MCF 10A (cell line): ENCODE measurements around the gene PTTG1IP. TPM values are rescaled to one million over a fixed set of nuclear protein-coding genes. Genes with fewer than 3 reads are reported as not detected.
A peak's percentile ranks its signal among the peaks of the same experiment; 100 is the strongest.

ENCODE experiments used
- BruUV-seq: library from RNA; stranded (reverse); fragments of 400-500 nt; replicated peaks from 2 replicates; lab custom pipeline; 2021; lab: Mats Ljungman, UMichigan
- CTCF ChIA-PET: fragments of 300-600 bp; sonication (Branson Sonifier 250); formaldehyde crosslinking; extraction: SDS; loops from one replicate; lab custom pipeline; 2021; ENCODE audit warnings: antibody characterized with exemption, inconsistent platforms; lab: Yijun Ruan, JAX
- POLR2A ChIA-PET: fragments of 300-600, 350-650 bp; sonication (Branson Sonifier 250); formaldehyde crosslinking; extraction: SDS; loops from one replicate; lab custom pipeline; 2020; ENCODE audit warnings: antibody characterized with exemption, inconsistent platforms; lab: Yijun Ruan, JAX
- DNase-seq: peaks from one replicate; pipeline ENCODE4 v3.0.0-alpha.2; 2018; ENCODE audit not compliant: unreplicated experiment
- H3K27ac Mint-ChIP-seq: one replicate; pipeline ENCODE4 v1.8.0; 2022; ENCODE audit warnings: mild to moderate bottlenecking, low read depth, mixed read lengths; ENCODE audit not compliant: unreplicated experiment
- H3K27me3 Mint-ChIP-seq: one replicate; pipeline ENCODE4 v1.8.0; 2022; ENCODE audit warnings: mixed read lengths; ENCODE audit not compliant: insufficient read depth, unreplicated experiment
- H3K36me3 Mint-ChIP-seq: one replicate; pipeline ENCODE4 v1.8.0; 2022; ENCODE audit warnings: mild to moderate bottlenecking, moderate library complexity, mixed read lengths; ENCODE audit not compliant: insufficient read depth, unreplicated experiment
- H3K4me1 Mint-ChIP-seq: one replicate; pipeline ENCODE4 v1.8.0; 2022; ENCODE audit warnings: mixed read lengths; ENCODE audit not compliant: insufficient read depth, unreplicated experiment
- H3K4me3 Mint-ChIP-seq: one replicate; pipeline ENCODE4 v1.8.0; 2022; ENCODE audit warnings: mild to moderate bottlenecking, moderate library complexity, mixed read lengths; ENCODE audit not compliant: unreplicated experiment
- H3K9me3 Mint-ChIP-seq: one replicate; pipeline ENCODE4 v1.8.0; 2022; ENCODE audit warnings: mixed read lengths; ENCODE audit not compliant: unreplicated experiment
- intact Hi-C: fragments of 100-400 bp; cut with micrococcal nuclease; formaldehyde crosslinking; loops from 2 replicates; pipeline ENCODE4 v1.14.1; 2022
- total RNA-seq: library from RNA; stranded (reverse); gene quantifications from 2 replicates; pipeline ENCODE4 v1.2.3, GENCODE V29; 2022
- TF ChIP-seq, protein P1 (sequence below): fragments of 200-600 bp; IDR thresholded peaks from one replicate; pipeline ENCODE4 v1.8.0; 2022; ENCODE audit warnings: antibody characterized with exemption, mild to moderate bottlenecking; ENCODE audit not compliant: unreplicated experiment

The PTTG1IP gene
- total RNA-seq, 1 experiment from 2014 or later, result 338 TPM

GRCh38 chr21:44892536-44893277, 19.2 kb upstream of the PTTG1IP start:
- CTCF ChIA-PET, result interaction anchor here (0.6 to 4.3 kb wide), 15 partner anchors 10 to 85 kb away, joined by 3 to 25 read pairs (median 3); no protein-coding TSS in a partner anchor
- intact Hi-C loops, result loop anchor here (1.0 kb wide), 3 partner anchors 19 to 40 kb away; no protein-coding TSS in a partner anchor
- TF ChIP-seq, protein P1, sequence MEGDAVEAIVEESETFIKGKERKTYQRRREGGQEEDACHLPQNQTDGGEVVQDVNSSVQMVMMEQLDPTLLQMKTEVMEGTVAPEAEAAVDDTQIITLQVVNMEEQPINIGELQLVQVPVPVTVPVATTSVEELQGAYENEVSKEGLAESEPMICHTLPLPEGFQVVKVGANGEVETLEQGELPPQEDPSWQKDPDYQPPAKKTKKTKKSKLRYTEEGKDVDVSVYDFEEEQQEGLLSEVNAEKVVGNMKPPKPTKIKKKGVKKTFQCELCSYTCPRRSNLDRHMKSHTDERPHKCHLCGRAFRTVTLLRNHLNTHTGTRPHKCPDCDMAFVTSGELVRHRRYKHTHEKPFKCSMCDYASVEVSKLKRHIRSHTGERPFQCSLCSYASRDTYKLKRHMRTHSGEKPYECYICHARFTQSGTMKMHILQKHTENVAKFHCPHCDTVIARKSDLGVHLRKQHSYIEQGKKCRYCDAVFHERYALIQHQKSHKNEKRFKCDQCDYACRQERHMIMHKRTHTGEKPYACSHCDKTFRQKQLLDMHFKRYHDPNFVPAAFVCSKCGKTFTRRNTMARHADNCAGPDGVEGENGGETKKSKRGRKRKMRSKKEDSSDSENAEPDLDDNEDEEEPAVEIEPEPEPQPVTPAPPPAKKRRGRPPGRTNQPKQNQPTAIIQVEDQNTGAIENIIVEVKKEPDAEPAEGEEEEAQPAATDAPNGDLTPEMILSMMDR, result peak; percentile 84
- Mint-ChIP-seq H3K9me3 (no peaks in the 10 kb centered on the region), H3K4me1 (peaks cover 6% of the 10 kb centered on the region), H3K27me3 (no peaks in the 10 kb centered on the region), H3K27ac (no peak overlapping the region), H3K36me3 (no peaks in the 10 kb centered on the region), H3K4me3 (no peak overlapping the region)
- POLR2A ChIA-PET, result interaction anchor here (0.5 kb wide), 1 partner anchor 400 kb away, joined by 3 read pairs; no protein-coding TSS in a partner anchor
- no TSS peak for BruUV-seq
- DNase-seq, result peak; percentile 70

- BruUV-seq, result no TSS peak
- Mint-ChIP-seq H3K4me3 (no peak overlapping the region), H3K4me1 (peaks cover 6% of the 10 kb centered on the region), H3K36me3 (no peaks in the 10 kb centered on the region), H3K27me3 (no peaks in the 10 kb centered on the region), H3K9me3 (no peaks in the 10 kb centered on the region), H3K27ac (no peak overlapping the region)
- ChIA-PET CTCF (interaction anchor here (0.7 to 4.3 kb wide), 11 partner anchors 9 to 85 kb away, joined by 3 to 25 read pairs (median 3); no protein-coding TSS in a partner anchor), POLR2A (no interaction called here)
- intact Hi-C loops, result loop anchor here (1.0 kb wide), 3 partner anchors 19 to 40 kb away; no protein-coding TSS in a partner anchor
- DNase-seq, result no peak
- TF ChIP-seq, protein P1, result no peak
Observed at GRCh38 chr21:44892095-44892494, 18.6 kb upstream of the PTTG1IP start.

DNA sequence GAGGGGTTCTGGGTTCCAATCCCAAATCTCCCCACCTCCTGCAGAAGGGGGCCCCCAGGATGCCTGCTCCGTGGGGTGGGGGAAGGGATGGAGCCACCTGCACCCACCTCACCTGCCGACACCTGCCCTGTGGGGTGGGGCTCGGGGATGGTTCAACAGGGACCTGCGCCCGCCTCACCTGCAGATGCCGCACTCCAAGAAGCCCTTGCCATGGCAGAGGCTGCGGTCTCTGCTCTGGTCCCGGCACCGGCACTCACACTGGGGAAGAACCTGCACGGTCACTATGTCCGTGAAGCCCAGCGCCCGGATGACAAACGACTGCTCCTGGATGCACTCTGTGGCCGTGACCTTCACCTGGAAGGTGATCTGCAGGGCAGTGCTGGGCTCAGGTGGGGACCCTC, 18.1 kb upstream of the PTTG1IP start:
- Mint-ChIP-seq H3K27ac (no peak overlapping the region), H3K9me3 (no peaks in the 10 kb centered on the region), H3K4me1 (peaks cover 6% of the 10 kb centered on the region), H3K4me3 (no peak overlapping the region), H3K36me3 (no peaks in the 10 kb centered on the region), H3K27me3 (no peaks in the 10 kb centered on the region)
- no TSS peak for BruUV-seq
- TF ChIP-seq, protein P1, result no peak
- no peak for DNase-seq
- intact Hi-C loops, result loop anchor here (1.0 kb wide), 3 partner anchors 20 to 41 kb away; no protein-coding TSS in a partner anchor
- ChIA-PET CTCF (interaction anchor here (0.7 to 4.3 kb wide), 6 partner anchors 9 to 84 kb away, joined by 3 to 25 read pairs (median 4); no protein-coding TSS in a partner anchor), POLR2A (no interaction called here)

- TF ChIP-seq, protein P1, result no peak
- intact Hi-C loops, result no loop called here
Observed at GRCh38 chr21:44890961-44891541, 17.6 kb upstream of the PTTG1IP start.

More at GRCh38 chr21:44890961-44891541, 17.6 kb upstream of the PTTG1IP start:
- CTCF ChIA-PET, result interaction anchor here (0.9 kb wide), 1 partner anchor 20 kb away, joined by 4 read pairs; no protein-coding TSS in a partner anchor
- H3K4me1 Mint-ChIP-seq, result peaks cover 6% of the 10 kb centered on the region
- no TSS peak for BruUV-seq
- DNase-seq, result no peak
- no peaks in the 10 kb centered on the region for H3K9me3 Mint-ChIP-seq
- H3K27me3 Mint-ChIP-seq, result no peaks in the 10 kb centered on the region
- H3K4me3 Mint-ChIP-seq, result no peak overlapping the region
- POLR2A ChIA-PET, result interaction anchor here (0.6 to 1.7 kb wide), 4 partner anchors 10 to 45 kb away, joined by 3 to 6 read pairs (median 4); no protein-coding TSS in a partner anchor
- H3K36me3 Mint-ChIP-seq, result no peaks in the 10 kb centered on the region
- H3K27ac Mint-ChIP-seq, result no peak overlapping the region
